Bone marrow (tissue), 2 donors: ENCODE results near the gene LGALS1.

Source experiments
- DNase-seq, 2 donors: peaks; one replicate each; lab custom pipeline; 2025; lab: John Stamatoyannopoulos, UW

The LGALS1 gene

DNA sequence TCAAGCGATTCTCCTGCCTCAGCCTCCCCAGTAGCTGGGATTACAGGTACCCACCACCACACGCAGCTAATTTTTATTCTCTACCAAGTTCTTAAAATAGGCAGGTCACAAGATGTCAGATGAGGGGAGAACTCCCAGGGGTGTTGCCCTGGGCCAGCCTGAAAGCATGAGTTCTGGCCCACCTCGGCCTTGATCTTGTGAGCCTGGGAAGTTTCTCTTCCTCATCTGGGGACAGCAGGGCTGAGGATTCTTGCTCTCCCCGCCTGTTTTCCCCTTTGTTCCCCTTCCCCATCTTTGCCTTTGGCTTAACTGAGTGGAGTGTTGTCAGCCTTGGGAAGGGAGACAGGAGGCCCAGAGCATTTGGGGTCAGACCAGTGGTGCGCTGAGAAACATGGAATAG lies 13.4 kb upstream of the LGALS1 start:
- DNase-seq = no peak

- DNase-seq = no peak
Measured at GRCh38 chr22:37663521-37664140, 11.8 kb upstream of the LGALS1 start.

DNA sequence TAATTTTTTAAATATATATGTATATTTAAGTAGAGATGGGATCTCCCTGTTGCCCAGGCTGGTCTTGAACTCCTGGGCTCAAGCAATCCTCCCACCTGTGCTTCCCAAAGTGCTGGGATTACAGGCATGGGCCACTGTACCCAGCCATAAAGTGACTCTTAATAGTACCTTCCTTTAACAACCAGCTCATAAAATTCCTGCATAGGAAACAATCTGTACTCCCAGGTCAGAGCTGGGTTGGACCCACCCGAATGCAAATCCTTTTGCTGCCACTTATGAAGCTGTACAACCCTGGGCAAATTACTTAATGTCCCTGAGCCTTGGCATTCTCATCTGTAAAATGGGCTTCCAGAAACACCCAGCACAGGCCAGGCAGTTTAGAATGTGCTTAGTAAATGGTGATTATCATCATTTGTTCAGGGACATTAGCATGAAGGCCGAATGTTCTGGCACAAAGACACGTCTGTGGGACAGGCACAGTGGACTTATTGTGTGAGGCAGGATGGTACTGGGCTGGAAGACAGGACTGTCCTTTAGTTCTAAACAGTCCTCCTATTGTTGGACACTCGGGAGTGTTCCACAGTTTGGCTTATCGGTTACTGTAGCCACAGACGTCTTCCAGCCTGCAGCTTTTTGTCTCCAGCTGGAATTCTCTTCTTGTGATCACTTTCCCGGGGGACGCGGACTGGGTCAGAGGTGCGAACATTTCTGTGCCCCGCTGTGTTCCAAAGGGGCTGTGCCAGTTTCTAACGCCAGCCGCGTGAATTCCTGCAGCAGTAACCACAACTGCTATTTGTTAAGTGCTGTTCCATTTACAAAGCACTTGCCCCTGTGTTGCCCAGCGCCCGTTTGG lies 11.0 kb upstream of the LGALS1 start:
- DNase-seq = no peak

GRCh38 chr22:37665487-37665886 lies 9.9 kb upstream of the LGALS1 start:
- no peak for DNase-seq

GRCh38 chr22:37669586-37669985 lies 5.8 kb upstream of the LGALS1 start:
- DNase-seq = no peak

- DNase-seq = peak in 1 of 2 donors; percentile 46
Measured at GRCh38 chr22:37672206-37672919, 3.1 kb upstream of the LGALS1 start.

DNA sequence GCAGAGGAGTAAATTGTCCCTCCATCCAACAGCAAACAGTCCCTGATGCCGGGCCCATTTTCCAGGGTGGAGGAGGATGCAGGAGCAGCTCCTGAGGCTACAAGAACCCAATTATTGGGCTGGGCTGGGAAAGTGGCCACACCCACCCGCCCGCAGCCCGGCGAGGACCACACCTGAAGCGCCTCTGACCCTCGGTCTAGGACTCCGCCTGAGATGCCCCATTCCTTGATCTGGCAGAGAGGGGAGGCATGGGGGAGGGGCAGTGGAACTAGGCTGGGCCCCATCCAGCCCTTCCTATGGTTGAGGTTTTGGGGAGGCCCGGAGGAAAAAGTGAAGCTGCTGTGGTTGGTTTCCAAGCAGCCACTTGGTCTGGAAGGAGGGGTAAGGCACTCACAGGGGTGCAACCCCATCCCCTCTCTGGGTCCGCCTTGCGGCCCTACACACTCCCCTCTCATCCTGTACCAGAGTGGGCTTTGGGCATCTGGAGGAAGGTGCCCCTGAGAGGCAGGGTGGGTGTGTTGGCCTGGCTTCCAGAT lies 2.4 kb upstream of the LGALS1 start:
- DNase-seq = no peak

DNA sequence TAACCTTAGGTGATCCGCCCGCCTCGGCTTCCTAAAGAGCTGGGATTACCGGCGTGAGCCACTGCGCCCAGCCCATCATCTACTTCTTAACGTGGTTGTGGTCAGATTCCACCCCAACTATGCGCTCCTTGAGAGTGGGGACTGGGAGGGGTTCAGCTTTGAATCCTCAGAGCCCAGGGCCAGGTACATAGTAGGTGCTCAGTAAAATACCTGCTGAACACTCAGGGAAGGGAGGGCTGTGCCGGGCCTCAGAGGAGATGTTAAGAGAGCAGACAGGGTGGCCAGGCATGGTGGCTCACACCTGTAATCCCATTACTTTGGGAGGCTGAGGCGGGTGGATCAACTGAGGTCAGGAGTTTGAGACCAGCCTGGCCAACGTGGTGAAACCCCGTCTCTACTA lies 1.2 kb upstream of the LGALS1 start:
- no peak for DNase-seq

- DNase-seq = peak in 1 of 2 donors; percentile 23
Measured at GRCh38 chr22:37675930-37676735, 697 bp downstream of the LGALS1 start.

DNA sequence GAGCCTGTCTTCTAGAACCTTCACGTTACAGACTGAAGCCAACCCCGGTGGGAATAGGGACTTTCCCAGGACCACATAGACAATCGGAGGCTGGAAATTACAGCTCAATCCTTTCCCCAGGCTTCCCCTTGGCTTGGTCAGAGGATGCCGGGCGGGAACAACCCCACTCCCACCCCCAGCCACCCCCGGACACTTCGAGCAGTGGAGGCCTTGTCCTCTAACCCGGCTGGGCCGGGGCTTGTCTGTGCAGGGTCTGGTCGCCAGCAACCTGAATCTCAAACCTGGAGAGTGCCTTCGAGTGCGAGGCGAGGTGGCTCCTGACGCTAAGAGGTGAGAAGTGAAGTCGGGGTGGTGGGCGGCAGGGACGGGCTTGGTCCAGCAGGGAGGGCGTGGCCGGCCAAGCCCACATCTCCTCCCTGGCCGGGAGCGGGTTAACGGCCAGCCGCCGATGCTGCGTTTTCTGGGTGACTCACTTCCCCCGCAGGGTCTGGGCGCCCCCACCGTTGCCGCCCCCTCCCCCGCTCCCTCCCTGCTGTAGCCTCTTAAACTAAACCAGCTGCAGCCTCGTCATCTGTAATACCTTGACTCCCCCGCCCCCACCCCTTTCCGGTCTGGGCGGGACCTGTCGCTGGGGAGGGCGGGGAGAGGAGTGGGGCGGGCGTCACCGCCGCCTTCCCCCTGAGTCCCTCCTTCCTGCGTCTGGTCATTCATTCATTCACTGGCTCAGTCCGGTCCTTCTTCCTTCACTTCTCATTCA lies 1.5 kb downstream of the LGALS1 start:
- DNase-seq = peak; percentile 73 to 95

DNA sequence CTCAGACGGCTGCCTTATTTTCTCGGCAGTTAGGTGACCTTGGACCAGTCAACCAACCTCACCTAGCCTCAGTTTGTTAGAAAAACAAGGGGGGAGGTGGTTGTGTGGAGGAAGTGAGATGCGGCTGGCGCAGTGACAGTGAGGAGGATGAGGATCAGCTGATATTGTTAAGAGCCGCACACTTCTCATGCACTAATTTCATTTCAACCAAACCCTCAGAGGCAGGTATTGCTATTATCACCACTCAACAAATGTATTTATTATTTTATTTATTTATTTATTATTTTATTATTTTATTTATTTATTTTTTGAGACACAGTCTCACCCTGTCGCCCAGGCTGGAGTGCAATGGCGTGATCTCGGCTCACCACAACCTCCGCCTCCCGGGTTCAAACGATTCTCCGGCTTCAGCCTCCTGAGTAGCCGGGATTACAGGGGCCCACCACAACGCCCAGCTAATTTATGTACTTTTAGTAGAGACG lies 2.1 kb downstream of the LGALS1 start:
- no peak for DNase-seq

DNA sequence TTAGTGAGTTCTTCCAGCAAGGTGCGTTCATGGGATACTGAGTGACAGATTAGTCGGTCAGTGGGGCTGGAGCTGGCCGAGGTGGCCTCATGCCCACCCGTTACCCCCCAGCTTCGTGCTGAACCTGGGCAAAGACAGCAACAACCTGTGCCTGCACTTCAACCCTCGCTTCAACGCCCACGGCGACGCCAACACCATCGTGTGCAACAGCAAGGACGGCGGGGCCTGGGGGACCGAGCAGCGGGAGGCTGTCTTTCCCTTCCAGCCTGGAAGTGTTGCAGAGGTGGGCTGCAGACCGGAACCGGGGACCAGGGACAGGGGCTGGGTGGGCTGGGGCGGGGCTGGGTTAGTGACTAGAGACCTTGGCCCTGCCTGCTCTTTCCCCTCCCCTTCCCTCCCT lies 2.9 kb downstream of the LGALS1 start:
- DNase-seq = no peak

GRCh38 chr22:37679670-37680069 lies 4.2 kb downstream of the LGALS1 start:
- no peak for DNase-seq

GRCh38 chr22:37680191-37680851 lies 4.9 kb downstream of the LGALS1 start:
- no peak for DNase-seq

DNA sequence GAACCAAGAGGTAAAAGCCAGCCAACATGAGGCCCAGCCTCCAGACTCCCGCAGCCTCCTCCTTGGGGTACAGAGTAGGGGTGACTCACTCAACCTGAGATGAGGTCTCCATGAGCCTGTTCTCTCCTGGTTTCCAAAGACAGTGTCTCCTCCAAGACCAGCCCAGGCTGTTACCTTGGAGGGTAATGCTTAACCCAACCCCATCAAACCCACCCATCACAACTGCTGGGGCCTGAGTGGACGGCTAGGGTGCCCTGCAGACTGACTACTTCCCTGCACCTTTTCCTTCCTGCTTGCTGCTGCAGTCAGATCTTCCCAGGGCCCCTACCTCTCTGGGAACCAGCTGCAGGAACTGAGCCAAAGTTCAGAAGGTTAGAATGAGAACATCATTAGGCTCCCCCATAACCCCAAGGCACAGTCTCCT lies 5.6 kb downstream of the LGALS1 start:
- DNase-seq = no peak

GRCh38 chr22:37681556-37682049 lies 6.2 kb downstream of the LGALS1 start:
- DNase-seq = peak; percentile 37 to 39

DNA sequence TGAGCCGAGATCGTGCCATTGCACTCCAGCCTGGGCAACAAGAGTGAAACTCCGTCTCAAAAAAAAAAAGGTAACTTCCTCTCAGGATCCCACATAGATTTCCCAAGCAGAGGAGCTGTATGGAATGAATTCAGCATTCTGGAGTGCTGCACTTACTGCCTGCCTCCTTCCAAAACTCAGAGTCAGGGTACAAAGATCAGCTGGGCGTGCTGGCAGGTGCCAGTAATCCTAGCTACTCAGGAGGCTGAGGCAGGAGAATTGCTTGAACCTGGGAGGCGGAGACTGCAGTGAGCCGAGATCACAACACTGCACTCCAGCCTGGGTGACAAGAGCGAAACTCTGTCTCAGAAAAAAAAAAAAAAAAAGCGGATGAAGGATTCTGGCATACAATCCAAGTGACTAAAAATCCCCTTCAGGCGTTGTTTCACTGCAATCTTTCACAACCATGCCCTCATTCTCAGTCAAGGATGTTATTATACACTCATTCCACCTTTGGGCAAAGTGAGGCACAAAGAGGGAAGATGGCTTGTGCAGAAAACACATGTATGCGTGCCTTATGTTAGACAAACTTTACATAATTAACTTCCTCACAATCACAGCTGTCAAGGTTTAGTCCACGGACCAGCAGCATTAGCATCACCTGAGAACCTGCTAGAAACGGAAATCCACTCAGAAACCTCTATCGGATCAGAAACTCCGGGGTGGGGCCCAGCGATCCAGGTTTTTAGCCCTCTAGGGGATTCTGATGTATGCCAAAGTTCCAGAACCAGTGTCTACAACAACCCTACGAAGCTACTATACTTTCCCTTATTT lies 9.6 kb downstream of the LGALS1 start:
- DNase-seq = no peak

- DNase-seq = peak; percentile 58 to 86
Measured at GRCh38 chr22:37686002-37686982, 10.9 kb downstream of the LGALS1 start, which contains the start of gene NOL12. Gene NOL12, plus strand, starts transcription at chr22:37686343. Its CDS starts 50 bp downstream, at chr22:37686393.
